IMR-90 (cell line): ENCODE measurements around the gene STOML2. TPM values are rescaled to one million over a fixed set of nuclear protein-coding genes. Genes with fewer than 3 reads are reported as not detected.

Experiments used
- ATAC-seq: fragments of 200-7000 bp; cut with Tn5 transposase; 2 replicates; pipeline ENCODE4 v1.9.1; 2020; ENCODE audit warnings: low read depth, mild to moderate bottlenecking, moderate library complexity
- BruUV-seq: library from RNA; stranded (reverse); fragments of 400-500 nt; replicated peaks from 2 replicates; lab custom pipeline; 2021; lab: Mats Ljungman, UMichigan
- CTCF ChIA-PET: fragments of 300-600 bp; formaldehyde crosslinking; extraction: SDS; loops from one replicate; lab custom pipeline; 2021; ENCODE audit warnings: antibody characterized with exemption; lab: Yijun Ruan, JAX
- POLR2A ChIA-PET: fragments of 300-600 bp; sonication (Branson Sonifier 250); formaldehyde crosslinking; loops from one replicate; lab custom pipeline; 2022; ENCODE audit warnings: antibody characterized with exemption; ENCODE audit not compliant: unreplicated experiment; lab: Charles Lee
- DNase-seq: peaks from one replicate; pipeline ENCODE4 v3.0.0; 2013
- H2AFZ ChIP-seq: replicated peaks from 2 replicates; pipeline ENCODE3; 2013; ENCODE audit warnings: low read length, mild to moderate bottlenecking; ENCODE audit not compliant: poor library complexity
- H2AK5ac ChIP-seq: 2 replicates; pipeline ENCODE4 v1.6.1; 2013; ENCODE audit warnings: low read depth, low read length, inconsistent platforms
- H2AK9ac ChIP-seq: replicated peaks from 2 replicates; pipeline ENCODE3; 2013; ENCODE audit warnings: mild to moderate bottlenecking, low read depth, low read length, moderate library complexity; ENCODE audit not compliant: poor library complexity
- H2BK120ac ChIP-seq: 2 replicates; pipeline ENCODE4 v1.6.1; 2013; ENCODE audit warnings: low read depth, low read length, inconsistent platforms
- H2BK15ac ChIP-seq: 3 replicates; pipeline ENCODE4 v1.6.1; 2013; ENCODE audit warnings: low read depth, low read length, inconsistent platforms
- H2BK20ac ChIP-seq: 2 replicates; pipeline ENCODE4 v1.6.1; 2013; ENCODE audit warnings: low read depth, mild to moderate bottlenecking, inconsistent platforms, low read length, moderate library complexity
- H2BK5ac ChIP-seq: 2 replicates; pipeline ENCODE4 v1.6.1; 2013; ENCODE audit warnings: mild to moderate bottlenecking, low read depth, low read length, inconsistent platforms; ENCODE audit not compliant: poor library complexity, severe bottlenecking
- H3K14ac ChIP-seq: replicated peaks from 2 replicates; pipeline ENCODE4 v1.6.1; 2013; ENCODE audit warnings: low read depth, low read length, inconsistent platforms
- H3K18ac ChIP-seq: 2 replicates; pipeline ENCODE4 v1.6.1; 2013; ENCODE audit warnings: low read depth, low read length, control low read depth
- H3K23ac ChIP-seq: 2 replicates; pipeline ENCODE4 v1.6.1; 2013; ENCODE audit warnings: low read depth, low read length, inconsistent platforms
- H3K27ac ChIP-seq: 2 replicates; pipeline ENCODE4 v1.5.1; 2013; ENCODE audit warnings: mild to moderate bottlenecking, control low read depth, low read length; ENCODE audit not compliant: insufficient read depth
- H3K27me3 ChIP-seq: 2 replicates; pipeline ENCODE4 v1.6.1; 2013; ENCODE audit warnings: low read length; ENCODE audit not compliant: control insufficient read depth, insufficient read depth
- H3K36me3 ChIP-seq: 2 replicates; pipeline ENCODE4 v1.6.1; 2013; ENCODE audit warnings: low read length, mixed read lengths; ENCODE audit not compliant: control insufficient read depth, insufficient read depth
- H3K4ac ChIP-seq: 2 replicates; pipeline ENCODE4 v1.6.1; 2013; ENCODE audit warnings: low read depth, low read length, inconsistent platforms
- H3K4me1 ChIP-seq: 2 replicates; pipeline ENCODE4 v1.6.1; 2013; ENCODE audit warnings: low read length, mixed read lengths; ENCODE audit not compliant: control insufficient read depth, insufficient read depth
- H3K4me2 ChIP-seq: 2 replicates; pipeline ENCODE4 v1.6.1; 2013; ENCODE audit warnings: low read depth, mild to moderate bottlenecking, control low read depth, low read length, moderate library complexity
- H3K4me3 ChIP-seq: 2 replicates; pipeline ENCODE4 v1.5.1; 2013; ENCODE audit warnings: low read depth, mild to moderate bottlenecking, control low read depth, low read length, moderate library complexity; ENCODE audit not compliant: insufficient read depth
- H3K56ac ChIP-seq: 2 replicates; pipeline ENCODE4 v1.6.1; 2013; ENCODE audit warnings: low read length, inconsistent platforms; ENCODE audit not compliant: insufficient read depth; ENCODE audit errors: extremely low read depth
- H3K79me1 ChIP-seq, 2 experiments: 2 replicates each; pipeline ENCODE4 v1.6.1; 2013; ENCODE audit warnings: low read length in 2 of 2, inconsistent platforms in 1 of 2, low read depth in 1 of 2
- H3K9ac ChIP-seq: 2 replicates; pipeline ENCODE4 v1.6.1; 2013; ENCODE audit warnings: low read depth, low read length, control low read depth
- H3K9me1 ChIP-seq: 2 replicates; pipeline ENCODE4 v1.6.1; 2013; ENCODE audit warnings: low read length, inconsistent platforms; ENCODE audit not compliant: insufficient read depth
- H3K9me3 ChIP-seq: 2 replicates; pipeline ENCODE4 v1.6.1; 2013; ENCODE audit warnings: low read length; ENCODE audit not compliant: control insufficient read depth, insufficient read depth
- H4K20me1 ChIP-seq: 2 replicates; pipeline ENCODE4 v1.6.1; 2013; ENCODE audit warnings: low read length, inconsistent platforms; ENCODE audit not compliant: insufficient read depth
- H4K5ac ChIP-seq: 2 replicates; pipeline ENCODE4 v1.6.1; 2013; ENCODE audit warnings: mild to moderate bottlenecking, low read depth, low read length, control low read depth
- H4K8ac ChIP-seq, 2 experiments: 2 replicates each; pipeline ENCODE4 v1.6.1; 2013; ENCODE audit warnings: low read depth in 2 of 2, low read length in 2 of 2, control low read depth in 1 of 2, inconsistent platforms in 1 of 2
- H4K91ac ChIP-seq: 2 replicates; pipeline ENCODE4 v1.6.1; 2013; ENCODE audit warnings: low read depth, low read length, inconsistent platforms; ENCODE audit not compliant: insufficient read depth
- BHLHE40 ChIP-seq: fragments of 150-350 bp; IDR thresholded peaks from 2 replicates; pipeline ENCODE4 v1.6.1; 2016; ENCODE audit warnings: mild to moderate bottlenecking, low read depth, low read length
- CEBPB ChIP-seq: IDR thresholded peaks from 2 replicates; pipeline ENCODE4 v1.6.1; 2012; ENCODE audit warnings: low read depth, low read length, improper control_type of control experiment
- CHD1 ChIP-seq: IDR thresholded peaks from 2 replicates; pipeline ENCODE4 v1.6.1; 2012; ENCODE audit warnings: low read depth, low read length, improper control_type of control experiment
- CTCF ChIP-seq: conservative IDR thresholded peaks from 2 replicates; pipeline ENCODE4 v1.5.1; 2012; ENCODE audit warnings: mild to moderate bottlenecking, low read depth, low read length, improper control_type of control experiment
- ELK1 ChIP-seq: fragments of 150-350 bp; IDR thresholded peaks from 2 replicates; pipeline ENCODE4 v1.6.1; 2016; ENCODE audit warnings: low read depth, mild to moderate bottlenecking, low read length, moderate library complexity, borderline replicate concordance
- FOS ChIP-seq: fragments of 150-350 bp; IDR thresholded peaks from 2 replicates; pipeline ENCODE4 v1.6.1; 2016; ENCODE audit warnings: low read depth, low read length
- MAFK ChIP-seq: IDR thresholded peaks from 2 replicates; pipeline ENCODE4 v1.6.1; 2012; ENCODE audit warnings: low read depth, low read length, improper control_type of control experiment
- MAZ ChIP-seq: IDR thresholded peaks from 2 replicates; pipeline ENCODE4 v1.6.1; 2012; ENCODE audit warnings: low read depth, mild to moderate bottlenecking, low read length, improper control_type of control experiment, moderate library complexity, borderline replicate concordance
- MXI1 ChIP-seq: IDR thresholded peaks from 2 replicates; pipeline ENCODE4 v1.6.1; 2012; ENCODE audit warnings: low read depth, mild to moderate bottlenecking, low read length, moderate library complexity, borderline replicate concordance
- NFE2L2 ChIP-seq: fragments of 150-350 bp; IDR thresholded peaks from 2 replicates; pipeline ENCODE4 v1.6.1; 2016; ENCODE audit warnings: low read depth, mild to moderate bottlenecking, low read length
- RAD21 ChIP-seq: IDR thresholded peaks from 2 replicates; pipeline ENCODE4 v1.6.1; 2012; ENCODE audit warnings: low read length, improper control_type of control experiment
- RCOR1 ChIP-seq: IDR thresholded peaks from 2 replicates; pipeline ENCODE4 v1.6.1; 2012; ENCODE audit warnings: mild to moderate bottlenecking, low read length, improper control_type of control experiment; ENCODE audit not compliant: insufficient replicate concordance
- RFX5 ChIP-seq: IDR thresholded peaks from 2 replicates; pipeline ENCODE4 v1.8.0; 2012; ENCODE audit warnings: low read depth, mild to moderate bottlenecking, low read length, moderate library complexity
- SMC3 ChIP-seq: fragments of 150-350 bp; IDR thresholded peaks from 2 replicates; pipeline ENCODE4 v1.6.1; 2016; ENCODE audit warnings: low read depth, mild to moderate bottlenecking, antibody characterized with exemption, low read length, moderate library complexity
- USF2 ChIP-seq: fragments of 150-350 bp; IDR thresholded peaks from 2 replicates; pipeline ENCODE4 v1.6.1; 2017; ENCODE audit warnings: mild to moderate bottlenecking, antibody characterized with exemption, low read length, low read depth
- WGBS, 2 experiments: methylation state at CpG; one replicate each; pipeline versions ENCODE4 v1.1.5 to v1.1.7; 2013; ENCODE audit warnings: missing lambda C conversion rate in 2 of 2; ENCODE audit not compliant: insufficient read length in 1 of 2; ENCODE audit errors: extremely low coverage in 2 of 2; 5-methylcytosine and 5-hydroxymethylcytosine counted together
- dilution Hi-C: fragments of 300-500 bp; cut with HindIII; formaldehyde crosslinking; loops from one replicate; pipeline ENCODE4 v1.14.3; 2018; ENCODE audit warnings: low sequenced_read_pairs; ENCODE audit not compliant: unreplicated experiment
- in situ Hi-C: fragments of 300-500 bp; cut with MboI; formaldehyde crosslinking; loops from 3 replicates; pipeline ENCODE4 v1.14.3; 2019; ENCODE audit warnings: low sequenced_read_pairs, inconsistent platforms, mixed read lengths
- intact Hi-C: fragments of 100-400 bp; cut with micrococcal nuclease; formaldehyde crosslinking; loops from 2 replicates; pipeline ENCODE4 v1.10.0; 2022
- polyA plus RNA-seq, 3 experiments: library from polyadenylated mRNA; depleted of rRNA; stranded (reverse); fragments of >200 nt; gene quantifications; 2 replicates each; pipeline ENCODE4 v1.2.3, GENCODE V29; 2012; ENCODE audit warnings: low replicate concordance in 1 of 3
- total RNA-seq: library from RNA; depleted of rRNA; stranded (reverse); fragments of >200 nt; gene quantifications from 2 replicates; pipeline ENCODE4 v1.2.3, GENCODE V29; 2012

STOML2 gene
- total and polyA plus RNA-seq, 2 of the 4 experiments (the other 2 are of a cell fraction), result 177 to 250 TPM

- TF ChIP-seq NFE2L2 (no peak), USF2 (no peak), RCOR1 (no peak), SMC3 (no peak), BHLHE40 (no peak), FOS (no peak), CTCF (no peak), RAD21 (no peak), RFX5 (no peak), MXI1 (no peak), CEBPB (no peak), CHD1 (no peak), ELK1 (no peak), MAFK (no peak), MAZ (no peak)
- Histone ChIP-seq H3K23ac (peak overlapping the region; percentile 28), H2AK9ac (peak overlapping the region; percentile 34), H3K56ac (0 out of 2 replicates have a peak overlapping the region, but pooled peaks have one; percentile 61), H3K18ac (no peak overlapping the region), H4K91ac (no peak overlapping the region; the same call in 1 of the 2 replicates), H3K27me3 (no peaks in the 10 kb centered on the region), H4K8ac (peak overlapping the region; percentile 79 to 93), H3K9me1 (peaks cover 12% of the 10 kb centered on the region), H3K9me3 (no peaks in the 10 kb centered on the region), H3K4ac (peak overlapping the region; percentile 69), H4K20me1 (no peaks in the 10 kb centered on the region), H3K36me3 (peaks cover 47% of the 10 kb centered on the region), H3K14ac (peak overlapping the region; percentile 26), H3K4me3 (peak overlapping the region; percentile 57), H4K5ac (peak overlapping the region; percentile 68), H2BK15ac (no peak overlapping the region), H3K4me1 (peaks cover 8% of the 10 kb centered on the region; the same call in 1 of the 2 replicates), H2BK120ac (no peak overlapping the region), H2BK5ac (peak overlapping the region; percentile 44), H2AK5ac (peak overlapping the region; percentile 51), H2BK20ac (no peak overlapping the region), H3K4me2 (peak overlapping the region; percentile 97), H3K79me1 (peaks cover 16 to 31% of the 10 kb centered on the region in 2 experiments), H2AFZ (peak overlapping the region; percentile 87), H3K9ac (peak overlapping the region; percentile 87), H3K27ac (peak overlapping the region; percentile 74)
- in situ Hi-C loops, result no loop called here
- dilution Hi-C loops, result no loop called here
- ATAC-seq (peak; percentile 53), DNase-seq (peak; percentile 20)
- CTCF ChIA-PET, result no interaction called here
- POLR2A ChIA-PET, result interaction anchor here (0.7 to 1.1 kb wide), 3 partner anchors 12 to 31 kb away, joined by 3 to 8 read pairs (median 3); partner anchors contain the start of gene FANCG
- WGBS, 2 experiments, result 0% methylated on average over 1 of the region's 10 CpGs; no CpG with 5 or more reads in 1 of the 2 experiments
- intact Hi-C loops, result no loop called here
- BruUV-seq, result no TSS peak
Observed at GRCh38 chr9:35102465-35102768, 514 bp downstream of the STOML2 start.
